Fibroblast of villous mesenchyme (primary cell): ENCODE results near the gene SPART. TPM values are rescaled to one million over a fixed set of nuclear protein-coding genes. Genes with fewer than 3 reads are reported as not detected.
A peak's percentile ranks its signal among the peaks of the same experiment; 100 is the strongest.

ENCODE experiments used
- DNase-seq: peaks from one replicate; pipeline ENCODE4 v3.0.0-alpha.2; 2010; ENCODE audit warnings: low read depth
- H3K4me3 ChIP-seq: 2 replicates; pipeline ENCODE4 v1.5.1; 2011; ENCODE audit warnings: low read depth, mild to moderate bottlenecking, low read length
- total RNA-seq: library from RNA; depleted of rRNA; stranded (reverse); fragments of >200 nt; gene quantifications from 2 replicates; pipeline ENCODE4 v1.2.3, GENCODE V29; 2012
- TF ChIP-seq, protein P1 (sequence below): IDR thresholded peaks from 2 replicates; pipeline ENCODE4 v1.5.1; 2012; ENCODE audit warnings: low read depth, mild to moderate bottlenecking, low read length; ENCODE audit not compliant: insufficient read depth

The SPART gene, protein sequence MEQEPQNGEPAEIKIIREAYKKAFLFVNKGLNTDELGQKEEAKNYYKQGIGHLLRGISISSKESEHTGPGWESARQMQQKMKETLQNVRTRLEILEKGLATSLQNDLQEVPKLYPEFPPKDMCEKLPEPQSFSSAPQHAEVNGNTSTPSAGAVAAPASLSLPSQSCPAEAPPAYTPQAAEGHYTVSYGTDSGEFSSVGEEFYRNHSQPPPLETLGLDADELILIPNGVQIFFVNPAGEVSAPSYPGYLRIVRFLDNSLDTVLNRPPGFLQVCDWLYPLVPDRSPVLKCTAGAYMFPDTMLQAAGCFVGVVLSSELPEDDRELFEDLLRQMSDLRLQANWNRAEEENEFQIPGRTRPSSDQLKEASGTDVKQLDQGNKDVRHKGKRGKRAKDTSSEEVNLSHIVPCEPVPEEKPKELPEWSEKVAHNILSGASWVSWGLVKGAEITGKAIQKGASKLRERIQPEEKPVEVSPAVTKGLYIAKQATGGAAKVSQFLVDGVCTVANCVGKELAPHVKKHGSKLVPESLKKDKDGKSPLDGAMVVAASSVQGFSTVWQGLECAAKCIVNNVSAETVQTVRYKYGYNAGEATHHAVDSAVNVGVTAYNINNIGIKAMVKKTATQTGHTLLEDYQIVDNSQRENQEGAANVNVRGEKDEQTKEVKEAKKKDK
- 60.6 and 106 TPM in 2 replicates for total RNA-seq

GRCh38 chr13:36346222-36347083 is at the start of gene SPART:
SPART (minus strand) TSS chr13:36346394; CDS start chr13:36335830, 10,564 bp downstream.
- DNase-seq, result peak; percentile 93
- peak within 1 kb of the TSS; percentile 84 for H3K4me3 ChIP-seq
- TF ChIP-seq, protein P1, sequence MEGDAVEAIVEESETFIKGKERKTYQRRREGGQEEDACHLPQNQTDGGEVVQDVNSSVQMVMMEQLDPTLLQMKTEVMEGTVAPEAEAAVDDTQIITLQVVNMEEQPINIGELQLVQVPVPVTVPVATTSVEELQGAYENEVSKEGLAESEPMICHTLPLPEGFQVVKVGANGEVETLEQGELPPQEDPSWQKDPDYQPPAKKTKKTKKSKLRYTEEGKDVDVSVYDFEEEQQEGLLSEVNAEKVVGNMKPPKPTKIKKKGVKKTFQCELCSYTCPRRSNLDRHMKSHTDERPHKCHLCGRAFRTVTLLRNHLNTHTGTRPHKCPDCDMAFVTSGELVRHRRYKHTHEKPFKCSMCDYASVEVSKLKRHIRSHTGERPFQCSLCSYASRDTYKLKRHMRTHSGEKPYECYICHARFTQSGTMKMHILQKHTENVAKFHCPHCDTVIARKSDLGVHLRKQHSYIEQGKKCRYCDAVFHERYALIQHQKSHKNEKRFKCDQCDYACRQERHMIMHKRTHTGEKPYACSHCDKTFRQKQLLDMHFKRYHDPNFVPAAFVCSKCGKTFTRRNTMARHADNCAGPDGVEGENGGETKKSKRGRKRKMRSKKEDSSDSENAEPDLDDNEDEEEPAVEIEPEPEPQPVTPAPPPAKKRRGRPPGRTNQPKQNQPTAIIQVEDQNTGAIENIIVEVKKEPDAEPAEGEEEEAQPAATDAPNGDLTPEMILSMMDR, result peak; percentile 99

DNA sequence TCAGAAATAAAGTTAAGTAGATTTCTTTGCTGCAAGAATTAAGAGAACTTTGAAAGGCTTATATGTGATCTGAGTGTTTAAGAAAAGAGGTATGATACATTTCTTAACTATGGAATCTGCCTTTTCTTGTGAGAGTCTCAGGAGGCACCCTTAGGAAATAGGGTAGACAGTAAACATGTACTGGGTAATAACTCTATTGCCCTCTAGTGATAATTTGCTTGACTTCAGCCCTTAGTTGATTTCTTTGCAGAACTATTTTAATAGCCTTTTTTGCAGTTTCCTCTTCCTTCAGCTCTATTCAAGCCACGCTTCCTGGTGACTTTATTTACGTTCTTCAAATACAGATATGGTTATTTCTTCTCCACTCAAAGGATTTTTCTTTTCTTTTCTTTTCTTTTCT is 49.1 kb upstream of the SPART start:
- peak; percentile 67 for DNase-seq
- TF ChIP-seq, protein P1, result peak; percentile 57
- no peak overlapping the region for H3K4me3 ChIP-seq

GRCh38 chr13:36385489-36385888 is 39.3 kb upstream of the SPART start:
- DNase-seq, result peak; percentile 31

GRCh38 chr13:36382030-36382429 is 35.8 kb upstream of the SPART start:
- H3K4me3 ChIP-seq, result no peak overlapping the region
- TF ChIP-seq, protein P1, result no peak
- DNase-seq, result no peak

More at GRCh38 chr13:36385489-36385888, 39.3 kb upstream of the SPART start:
- TF ChIP-seq, protein P1, result no peak
- no peak overlapping the region for H3K4me3 ChIP-seq

DNA sequence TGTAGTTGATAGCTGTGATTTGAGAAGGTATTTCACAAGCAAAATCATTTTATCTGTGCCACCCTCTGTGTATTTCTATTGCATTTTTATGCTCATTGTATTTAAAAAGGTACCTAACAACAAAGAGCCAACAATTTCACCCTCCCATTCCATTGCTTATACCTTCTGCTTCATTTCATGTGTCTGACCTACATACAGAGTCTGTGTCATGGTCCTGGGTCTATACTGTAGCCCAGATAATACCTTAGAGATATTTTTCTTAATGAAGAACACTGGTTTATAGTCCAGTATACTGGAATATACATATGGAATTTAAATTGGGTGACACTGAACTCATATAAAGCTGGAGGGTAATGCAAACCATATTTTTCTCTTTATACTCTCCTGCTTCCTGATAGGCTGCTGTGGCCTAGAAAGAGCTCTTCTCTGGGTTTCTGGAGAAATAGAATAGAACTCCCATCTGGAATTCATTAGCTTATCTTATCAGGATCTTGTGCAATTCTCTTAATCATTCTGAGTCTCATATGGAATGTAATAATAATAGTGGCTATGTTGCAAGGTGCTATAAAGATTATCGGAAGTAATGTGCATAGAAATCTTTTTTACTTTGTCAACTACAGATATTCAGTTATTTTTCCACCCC is 31.8 kb upstream of the SPART start:
- peak; percentile 77 for DNase-seq

More for the DNA sequence above, 31.8 kb upstream of the SPART start:
- no peak overlapping the region for H3K4me3 ChIP-seq
- TF ChIP-seq, protein P1, result no peak
